Raji (cell line): ENCODE results near the gene ARID3C.

ENCODE experiments used
- POLR2A ChIP-seq: IDR thresholded peaks from 2 replicates; pipeline ENCODE4 v1.6.1; 2011; ENCODE audit warnings: low read depth, low read length, control low read depth; ENCODE audit not compliant: insufficient read depth

ARID3C gene

DNA sequence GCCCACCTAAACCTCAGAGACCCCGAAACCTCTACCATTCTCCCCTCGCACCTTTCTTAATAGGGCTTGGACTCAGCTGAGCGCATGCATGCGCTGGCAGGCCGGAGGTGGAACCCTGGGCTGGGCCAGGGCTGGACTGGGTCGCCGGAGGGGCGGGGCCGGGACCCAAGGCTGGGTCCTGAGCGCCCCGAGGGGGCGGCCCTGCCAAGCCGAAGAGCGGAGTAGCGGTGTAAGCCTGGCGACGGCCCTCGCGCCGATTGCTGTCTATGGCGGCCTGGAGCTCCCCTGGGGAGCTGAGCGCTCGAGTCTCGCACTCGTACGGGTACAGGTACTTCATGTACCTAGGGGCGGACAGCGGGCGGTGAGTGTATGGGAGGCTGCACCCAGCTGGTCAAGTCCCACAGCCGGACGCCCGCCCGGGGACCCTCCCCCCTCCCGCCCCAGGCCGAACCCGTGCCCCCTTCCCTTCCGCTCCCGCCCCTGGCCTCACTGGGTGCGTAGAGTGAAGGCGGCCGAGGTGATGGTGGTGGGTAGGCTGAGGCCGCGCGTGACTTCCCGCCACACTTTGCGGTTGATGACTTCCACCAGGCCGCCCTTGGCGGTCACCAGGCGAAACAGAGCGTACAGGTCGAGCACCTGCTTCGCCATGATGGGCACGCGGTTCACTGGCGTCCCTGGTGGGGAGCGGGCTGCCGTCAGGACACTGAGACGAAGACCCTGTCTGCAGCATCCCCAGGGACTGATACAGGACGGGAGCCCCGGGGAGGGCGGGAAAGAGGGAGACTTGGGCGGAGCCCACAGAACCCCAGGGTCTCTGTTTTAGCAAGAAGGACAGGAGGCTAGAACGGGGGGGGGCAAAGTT, 5.3 kb downstream of the ARID3C start:
- TF ChIP-seq POLR2A: no peak

DNA sequence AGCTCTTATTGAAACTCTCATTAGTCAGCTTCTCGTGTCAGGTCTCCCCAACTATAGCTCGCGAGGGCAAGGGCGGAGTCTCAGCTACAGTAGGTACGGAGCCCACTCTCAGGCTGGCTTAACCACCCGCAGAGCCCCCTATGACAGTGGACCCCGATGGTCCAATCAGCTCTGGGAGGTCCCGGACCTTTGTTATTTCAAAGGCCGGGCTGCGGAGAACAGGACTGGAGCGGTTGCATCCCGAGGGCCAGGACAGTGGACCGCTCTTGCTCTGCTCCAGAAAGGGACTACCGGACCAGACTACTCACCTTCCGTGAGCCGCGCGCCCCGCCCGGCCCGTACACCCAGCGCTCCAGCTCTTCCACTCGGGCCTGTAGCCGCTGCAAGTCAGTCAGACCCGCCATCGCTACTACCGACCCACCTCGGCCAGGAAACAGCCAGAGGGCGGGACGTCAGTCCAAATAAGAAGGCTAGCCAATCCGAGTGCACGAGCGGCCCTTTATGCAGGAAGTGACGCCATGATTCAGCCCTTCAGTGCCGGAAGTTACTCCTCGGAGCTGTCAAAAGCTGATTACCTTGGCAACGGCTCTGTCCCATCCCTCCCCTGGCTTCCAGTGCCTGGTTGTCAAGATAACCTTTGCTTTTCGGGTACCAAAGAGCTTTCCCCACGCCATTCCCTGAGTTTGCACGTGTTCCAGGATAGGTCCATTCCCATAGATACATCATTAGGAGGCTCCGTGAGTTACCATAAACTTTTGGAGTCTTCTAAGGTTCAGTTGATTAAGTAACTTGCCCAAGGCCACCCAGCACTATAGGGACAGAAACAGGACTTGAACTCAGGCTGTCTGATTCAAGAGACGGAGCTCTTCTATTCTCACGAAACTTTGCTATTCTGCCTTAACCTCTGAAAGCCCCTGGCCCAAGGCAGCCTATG, 8.5 kb downstream of the ARID3C start, which contains the start of gene DCTN3:
DCTN3 (minus strand) TSS at position 435 of the 934 bp plus-strand sequence; CDS start at position 404, 31 bp downstream.
- TF ChIP-seq POLR2A: peak; percentile 67

DNA sequence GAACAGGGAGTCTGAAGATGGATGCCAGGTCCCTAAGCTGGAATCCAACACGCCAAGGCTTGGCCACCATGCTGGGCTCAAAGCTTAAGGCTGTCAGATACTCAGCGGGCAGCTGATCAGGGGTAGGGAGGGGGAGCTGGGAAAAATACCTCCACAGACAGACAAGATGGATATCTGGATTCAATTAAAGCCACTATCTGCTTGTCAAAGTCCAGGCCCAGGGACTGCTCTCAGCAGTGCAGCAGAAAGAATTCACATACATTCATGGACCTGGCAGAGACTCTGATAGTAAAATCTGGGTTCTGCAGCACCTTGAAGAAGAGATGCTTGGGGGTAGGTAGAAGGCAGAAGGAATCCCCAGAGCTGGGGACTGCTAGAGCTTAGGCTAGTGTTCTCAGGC, 13.7 kb downstream of the ARID3C start:
- no peak for TF ChIP-seq POLR2A

DNA sequence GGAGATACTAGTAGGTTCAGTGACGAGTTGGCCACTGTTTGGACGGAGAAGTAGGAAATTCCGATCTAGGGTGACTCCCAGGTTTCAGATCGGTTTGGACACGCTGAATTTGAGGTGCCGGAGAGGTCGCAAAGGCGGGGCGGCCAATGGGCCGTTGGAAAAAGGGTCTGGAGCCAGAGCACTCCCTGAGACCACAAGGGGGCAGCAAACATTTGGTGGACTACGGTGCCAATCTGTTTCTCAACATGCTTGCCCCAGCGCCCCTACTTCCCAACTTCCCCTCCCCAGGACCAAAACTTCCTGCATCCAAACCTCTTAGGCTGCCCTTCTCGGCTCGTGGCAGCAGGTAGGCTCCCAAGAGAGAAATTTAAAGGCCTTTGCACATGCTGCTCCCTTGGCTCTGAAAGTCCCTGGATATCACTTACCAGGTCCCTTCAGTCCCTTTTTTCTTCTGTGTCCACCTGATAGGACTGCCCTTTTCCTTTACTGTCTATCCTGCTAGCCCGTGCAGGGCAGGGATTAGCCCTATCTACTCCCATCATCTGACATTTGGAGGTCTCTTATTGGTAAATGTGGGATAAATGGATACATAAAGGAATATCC, 16.0 kb downstream of the ARID3C start:
- no peak for TF ChIP-seq POLR2A

DNA sequence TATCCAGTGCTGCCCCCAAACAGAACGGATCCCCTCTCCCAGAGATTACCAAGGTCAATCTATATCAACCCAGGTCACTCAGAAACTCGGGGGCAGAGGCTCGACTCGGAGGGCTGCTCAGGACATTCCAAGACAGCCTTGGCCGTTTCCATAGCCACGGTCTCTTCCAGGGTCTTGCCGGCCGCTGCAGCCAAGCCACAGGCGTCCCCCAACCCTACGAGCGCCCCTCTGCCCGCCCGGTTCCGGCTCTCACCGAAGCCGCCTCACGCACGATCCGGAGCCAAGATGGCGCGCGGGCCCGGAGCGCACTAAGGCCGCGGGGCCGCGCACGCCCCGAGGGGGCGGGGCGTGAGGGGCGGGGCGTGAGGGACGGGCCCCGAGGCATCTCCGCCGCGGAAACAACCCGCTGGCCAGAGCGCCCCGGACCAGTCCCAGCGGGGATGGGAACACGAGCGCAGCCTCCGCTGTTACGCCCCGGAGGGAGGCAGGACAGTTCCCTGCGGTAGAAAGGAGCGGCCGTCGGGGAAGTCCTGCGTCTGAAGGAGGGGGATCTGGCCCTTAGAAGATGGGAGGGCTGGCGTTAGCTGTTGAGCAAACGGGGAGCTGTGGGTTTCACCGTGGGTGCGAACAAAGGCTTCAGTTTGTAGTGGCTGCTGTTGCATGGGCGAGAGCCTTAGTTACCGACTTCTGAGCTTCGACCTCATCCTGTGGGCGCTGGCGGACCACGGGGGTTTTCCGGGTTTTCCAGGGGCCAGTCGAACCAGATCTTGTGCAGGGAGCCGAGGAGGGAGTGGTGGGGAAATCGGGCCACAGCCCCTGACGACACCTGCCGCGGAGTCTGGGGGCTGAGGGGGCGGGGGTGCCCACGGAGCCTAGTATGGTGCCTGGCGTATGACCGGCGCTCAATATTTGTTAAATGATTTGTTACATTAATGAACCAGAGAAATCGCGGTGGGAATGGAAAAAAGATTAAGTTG, 16.8 kb downstream of the ARID3C start, which contains the start of gene RPP25L:
RPP25L (minus strand) TSS at position 287 of the 977 bp plus-strand sequence. CDS start 801 bp downstream, outside the sequence.
- TF ChIP-seq POLR2A: peak; percentile 91

DNA sequence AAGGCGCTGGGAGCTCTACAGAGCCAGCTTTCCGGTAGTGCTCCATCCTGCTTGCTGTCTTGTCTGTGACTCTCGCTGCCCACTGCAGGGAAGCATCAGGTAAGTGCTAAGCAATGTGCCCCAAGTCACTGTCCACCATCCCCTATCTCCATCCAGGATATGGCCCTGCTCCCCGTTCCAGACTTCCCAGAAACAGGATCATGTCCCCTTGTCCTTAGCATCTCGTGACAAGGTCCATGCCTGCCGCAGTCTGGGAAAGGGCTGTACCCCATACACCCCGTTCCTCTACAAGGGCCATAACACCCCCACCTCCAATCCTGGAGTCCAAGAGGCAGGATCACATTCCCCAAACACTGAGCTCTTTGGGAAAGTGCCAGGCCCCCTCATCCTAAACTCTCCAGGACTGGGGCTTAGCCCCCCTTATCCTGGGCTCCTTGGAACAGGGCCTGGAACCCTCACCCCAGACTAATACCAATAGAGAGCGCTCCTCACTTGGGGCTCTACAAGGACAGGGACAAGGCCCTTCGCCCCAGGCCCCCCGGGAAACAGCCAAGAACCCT, 17.5 kb downstream of the ARID3C start:
- 0 out of 2 replicates have a peak, but pooled peaks have one; percentile 2 for TF ChIP-seq POLR2A

DNA sequence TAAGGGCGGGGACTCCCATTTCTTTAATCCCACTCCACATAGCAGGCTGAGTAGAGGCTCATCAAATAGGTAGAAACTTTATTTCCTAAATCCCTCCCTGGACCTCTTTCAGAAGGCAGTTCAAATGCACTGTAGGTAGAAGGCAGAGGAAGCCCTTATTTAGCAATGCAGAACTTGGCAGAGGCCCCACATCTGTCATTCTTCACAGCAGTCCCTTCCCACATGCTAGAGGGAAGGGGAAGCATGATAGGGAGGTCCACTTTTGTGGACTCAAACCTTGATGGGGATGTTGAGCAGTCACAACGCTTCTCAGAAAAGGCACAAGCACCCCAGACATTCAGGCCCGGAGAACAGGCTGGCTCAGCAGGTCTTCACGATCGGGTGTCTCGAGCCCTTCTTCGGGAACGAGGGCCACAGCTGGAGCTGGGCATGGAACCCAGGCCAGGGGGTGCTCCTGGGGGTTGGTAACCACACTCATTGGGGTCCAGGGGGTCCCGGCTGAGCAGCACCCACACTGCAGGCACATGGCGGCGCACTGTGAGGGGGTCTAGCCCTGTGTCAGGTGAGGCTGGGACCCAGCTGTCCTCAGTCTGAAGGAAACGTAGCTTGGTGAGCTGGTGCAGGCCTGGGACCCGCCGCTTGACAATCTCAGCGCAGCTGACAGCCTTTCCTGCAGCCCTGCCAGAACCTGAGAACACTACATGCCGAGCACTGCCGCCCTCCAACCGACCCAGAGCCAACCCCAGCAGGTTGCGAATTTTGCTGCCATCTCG, 18.2 kb downstream of the ARID3C start:
- TF ChIP-seq POLR2A: 0 out of 2 replicates have a peak, but pooled peaks have one; percentile 22

DNA sequence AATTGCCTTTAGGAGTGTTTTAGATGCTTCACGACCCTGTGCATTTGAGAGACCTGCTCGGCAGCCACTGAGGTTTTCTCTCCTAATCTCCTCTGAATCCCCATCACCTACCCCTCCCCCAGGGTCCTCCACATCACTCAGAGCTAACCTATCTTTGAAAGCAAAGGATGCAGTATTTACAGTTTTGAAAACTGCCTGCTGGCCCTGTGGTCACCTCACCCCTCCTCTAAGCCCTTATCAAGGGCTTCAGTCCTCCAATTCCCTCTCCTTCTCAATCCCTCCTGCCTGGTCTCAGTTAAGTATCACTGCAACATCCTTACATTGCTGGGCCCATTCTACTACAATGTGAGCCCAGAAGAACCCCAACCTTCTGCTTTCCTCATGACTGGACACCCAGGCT, 21.5 kb downstream of the ARID3C start:
- TF ChIP-seq POLR2A: no peak

DNA sequence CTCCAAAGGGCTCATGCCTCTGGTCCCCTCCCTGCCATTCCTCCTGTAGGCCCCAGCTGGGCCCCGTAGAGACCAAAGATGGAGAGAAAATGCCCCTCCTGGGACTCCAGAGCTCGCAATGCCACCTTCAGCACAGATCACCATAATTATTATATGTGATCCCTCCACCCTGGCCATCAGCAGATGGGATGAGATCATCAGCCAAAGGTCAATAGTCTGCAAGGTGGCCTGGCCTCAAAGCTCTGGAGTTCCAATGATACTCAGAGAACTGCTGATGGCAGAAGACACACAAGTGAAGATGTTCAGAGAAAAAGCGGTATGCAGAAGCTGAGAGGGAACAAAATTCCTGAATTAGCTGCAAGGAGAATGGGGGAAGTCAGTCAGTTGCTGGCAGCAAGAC, 22.0 kb downstream of the ARID3C start:
- no peak for TF ChIP-seq POLR2A

DNA sequence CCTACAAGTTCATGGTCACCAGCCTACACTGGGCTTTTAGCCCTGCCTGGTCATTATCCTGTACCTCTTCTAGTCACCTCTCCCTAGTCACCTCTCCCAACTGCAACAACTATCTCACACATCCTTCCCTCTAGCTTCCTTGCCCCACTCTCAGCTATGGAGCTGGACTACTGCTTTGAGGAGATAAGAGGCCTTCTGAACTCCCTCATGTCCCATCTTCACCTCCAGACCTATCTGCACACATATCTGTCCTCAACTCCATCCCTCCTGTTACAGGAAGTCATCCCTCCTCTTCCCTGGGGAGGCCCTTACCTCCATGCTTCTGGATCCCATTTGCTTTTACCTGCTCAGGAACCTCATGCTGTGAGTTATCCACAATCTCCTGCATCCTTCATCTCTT, 22.7 kb downstream of the ARID3C start:
- no peak for TF ChIP-seq POLR2A

DNA sequence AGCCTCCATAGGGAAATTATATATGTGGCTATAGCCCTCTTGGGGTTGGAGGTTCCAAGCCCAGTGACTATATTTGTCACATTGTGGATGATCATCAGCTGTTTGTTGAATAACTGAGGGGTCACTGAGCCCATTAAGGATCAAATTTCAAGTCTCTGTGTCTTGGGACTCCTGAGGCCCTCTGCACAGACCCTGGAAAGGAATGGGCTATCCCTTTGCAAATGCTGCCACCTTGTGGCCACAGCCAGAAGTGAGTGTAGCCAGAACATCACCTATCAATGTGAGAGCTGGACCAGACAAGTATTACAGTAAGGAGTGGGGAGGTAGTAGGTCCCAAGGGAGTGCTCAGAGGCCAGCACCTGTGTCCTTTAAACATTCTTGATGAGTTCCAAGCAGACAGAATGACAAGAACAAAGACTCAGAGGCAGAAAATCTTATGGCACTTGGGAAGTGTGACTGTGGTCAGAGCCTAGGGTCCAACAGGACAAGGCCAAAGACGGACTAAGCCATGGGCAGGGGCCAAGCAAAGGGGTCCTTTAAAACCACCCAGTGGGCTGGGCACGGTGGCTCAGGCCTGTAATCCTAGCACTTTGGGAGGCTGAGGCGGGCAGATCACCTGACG, 25.1 kb downstream of the ARID3C start:
- no peak for TF ChIP-seq POLR2A

DNA sequence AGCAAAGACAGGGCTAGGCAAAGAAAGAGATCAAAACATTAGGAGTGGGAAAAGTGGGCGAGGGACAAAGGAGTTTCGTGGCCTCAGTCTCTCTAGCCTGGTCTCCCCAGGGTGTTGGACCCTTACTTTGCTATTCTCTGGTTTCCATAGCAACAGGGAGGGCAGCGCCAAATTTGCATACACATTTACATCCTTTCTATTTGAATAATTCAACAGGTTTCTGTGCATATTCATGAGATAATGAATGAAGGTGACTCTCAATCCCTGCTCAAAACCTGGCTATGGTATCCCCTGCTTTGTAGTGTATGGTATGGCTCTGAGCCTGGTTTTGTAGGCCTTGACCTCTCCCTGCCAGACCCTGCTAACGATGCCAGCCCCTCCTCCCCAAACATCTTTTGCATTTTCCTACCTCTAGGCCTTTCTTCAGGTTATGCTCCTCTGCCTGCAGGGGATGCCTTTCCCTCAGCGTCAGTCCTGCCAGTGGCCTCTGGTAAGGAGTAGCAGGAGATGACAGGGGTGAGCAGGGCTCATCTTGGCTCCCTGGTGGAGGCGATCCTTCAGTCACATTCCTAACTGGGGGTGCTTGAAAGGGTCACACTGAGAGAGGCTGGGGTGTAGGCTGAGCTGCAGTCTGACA, 26.8 kb downstream of the ARID3C start:
- TF ChIP-seq POLR2A: no peak
